GM19025 (cell line): ENCODE results near the gene SARNP.
"Not testable (repeated sequence)": the region's sequence is repeated elsewhere in the genome, so short reads cannot be mapped to it uniquely, and the experiment has no call there.

Source experiments
- ATAC-seq: cut with Tn5 transposase; IDR thresholded peaks from one replicate; pipeline ENCODE4 v1.9.1; 2021; ENCODE audit warnings: mild to moderate bottlenecking, low read depth, moderate library complexity; ENCODE audit not compliant: unreplicated experiment

The SARNP gene

GRCh38 chr12:55797550-55797949 is 20.0 kb downstream of the SARNP start:
- ATAC-seq = no peak

GRCh38 chr12:55797068-55797467 is 20.5 kb downstream of the SARNP start:
- ATAC-seq = no peak

- no peak for ATAC-seq
Measured at GRCh38 chr12:55795950-55796349, 21.6 kb downstream of the SARNP start.

DNA sequence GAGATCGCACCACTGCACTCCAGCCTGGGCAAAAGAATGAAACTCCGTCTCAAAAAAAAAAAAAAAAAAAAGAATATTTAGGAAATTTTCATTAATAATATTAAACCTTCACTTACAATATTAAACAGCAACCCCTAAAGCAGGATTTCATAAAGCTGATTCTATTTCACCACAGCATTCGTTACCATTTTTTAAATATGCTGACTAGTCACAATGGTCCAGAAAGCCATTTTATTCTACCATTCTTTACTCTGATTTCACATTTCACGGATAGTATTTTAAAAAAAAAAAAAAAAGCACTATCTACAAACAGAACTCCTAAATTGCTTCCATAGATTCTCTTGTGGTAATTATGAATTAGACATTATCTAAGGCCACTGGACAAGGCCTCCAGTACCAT is 27.6 kb downstream of the SARNP start:
- no peak for ATAC-seq

GRCh38 chr12:55789171-55789570 is 28.4 kb downstream of the SARNP start:
- no peak for ATAC-seq

- no peak for ATAC-seq
Measured at GRCh38 chr12:55788546-55788945, 29.0 kb downstream of the SARNP start.

DNA sequence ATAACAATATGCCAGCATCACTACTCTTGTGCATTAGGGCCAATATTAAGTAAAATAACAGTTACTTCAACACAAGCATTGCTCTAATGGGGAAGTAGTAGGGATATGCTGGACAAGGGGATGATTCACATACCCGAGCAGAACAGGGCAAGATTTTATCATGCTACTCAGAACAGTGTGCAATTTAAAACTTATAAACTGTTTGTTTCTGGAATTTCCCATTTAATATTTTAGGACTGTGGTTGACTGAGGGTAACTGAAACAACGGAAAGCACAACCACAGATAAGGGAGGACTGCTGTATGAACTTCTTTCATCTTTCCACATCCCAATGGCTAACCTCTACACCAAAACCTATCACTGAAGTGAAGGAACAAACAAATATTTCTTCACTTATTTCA is 36.8 kb downstream of the SARNP start:
- ATAC-seq = no peak

- ATAC-seq = no peak
Measured at GRCh38 chr12:55777856-55778255, 39.7 kb downstream of the SARNP start.

DNA sequence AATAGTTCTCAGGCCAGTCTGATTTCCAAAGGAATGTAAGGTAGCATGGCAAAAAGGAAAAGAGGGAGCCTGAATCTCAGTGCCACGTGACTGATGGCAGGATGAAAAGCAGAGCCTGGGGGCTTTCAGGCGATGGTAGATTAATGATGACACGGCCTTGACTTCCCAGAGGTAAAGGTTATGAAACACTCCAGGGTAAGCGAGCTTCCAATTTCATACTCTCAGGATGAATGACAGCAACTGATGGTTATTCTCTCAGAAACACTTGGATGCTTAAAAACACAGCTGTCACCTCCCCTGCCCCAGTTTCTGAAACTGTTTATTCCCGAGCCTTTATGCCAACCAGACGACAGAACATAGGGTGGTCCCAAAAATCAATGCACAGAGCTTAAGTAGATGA is 45.8 kb downstream of the SARNP start:
- ATAC-seq = no peak

DNA sequence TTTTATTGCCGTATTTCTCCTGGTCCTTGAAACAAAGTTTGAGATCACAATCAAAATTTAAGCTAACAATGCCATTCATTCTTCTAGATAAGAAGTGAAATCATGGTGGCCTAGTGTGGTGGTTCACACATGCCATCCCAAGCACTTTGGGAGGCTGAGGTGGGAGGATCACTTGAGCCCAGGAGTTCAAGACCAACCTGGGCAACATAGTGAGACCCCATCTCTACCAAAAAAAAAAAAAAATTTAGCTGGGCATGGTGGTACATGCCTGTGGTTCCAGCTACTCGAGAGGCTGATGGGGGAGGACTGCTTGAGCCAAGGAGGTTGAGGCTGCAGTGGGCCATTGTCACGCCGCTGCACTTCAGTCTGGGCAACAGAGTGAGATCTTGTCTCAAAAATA is 50.4 kb downstream of the SARNP start:
- ATAC-seq = no peak

- no peak for ATAC-seq
Measured at GRCh38 chr12:55765736-55766290, 51.7 kb downstream of the SARNP start.

GRCh38 chr12:55762646-55763045 is 54.9 kb downstream of the SARNP start:
- no peak for ATAC-seq

- ATAC-seq = no peak
Measured at GRCh38 chr12:55760663-55761062, 56.9 kb downstream of the SARNP start.

GRCh38 chr12:55758575-55758974 is 58.9 kb downstream of the SARNP start:
- not testable (repeated sequence) for ATAC-seq

DNA sequence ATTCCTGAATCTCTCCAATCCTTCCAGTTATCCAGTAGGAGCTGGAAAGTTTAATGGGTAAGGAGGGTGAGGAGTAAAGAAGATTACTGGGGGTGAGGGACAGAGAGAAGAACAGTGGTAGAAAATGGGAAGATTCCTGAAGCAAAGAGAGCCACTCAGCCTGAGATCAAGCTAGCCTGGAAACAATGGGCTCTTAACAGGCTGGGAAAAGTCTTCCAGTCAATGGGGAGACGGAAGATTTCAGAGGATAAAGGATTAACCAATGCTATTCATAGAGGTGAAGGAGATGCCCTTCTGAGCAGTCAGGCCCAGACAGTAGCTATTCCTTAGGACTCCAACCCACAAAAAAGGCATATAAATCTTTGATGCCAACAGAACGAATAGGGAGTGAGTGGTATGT is 59.8 kb downstream of the SARNP start:
- ATAC-seq = no peak

GRCh38 chr12:55755246-55755645 is 62.3 kb downstream of the SARNP start:
- no peak for ATAC-seq

GRCh38 chr12:55748230-55748993 is 69.1 kb downstream of the SARNP start:
- no peak for ATAC-seq

GRCh38 chr12:55746913-55747231 is 70.7 kb downstream of the SARNP start:
- no peak for ATAC-seq

DNA sequence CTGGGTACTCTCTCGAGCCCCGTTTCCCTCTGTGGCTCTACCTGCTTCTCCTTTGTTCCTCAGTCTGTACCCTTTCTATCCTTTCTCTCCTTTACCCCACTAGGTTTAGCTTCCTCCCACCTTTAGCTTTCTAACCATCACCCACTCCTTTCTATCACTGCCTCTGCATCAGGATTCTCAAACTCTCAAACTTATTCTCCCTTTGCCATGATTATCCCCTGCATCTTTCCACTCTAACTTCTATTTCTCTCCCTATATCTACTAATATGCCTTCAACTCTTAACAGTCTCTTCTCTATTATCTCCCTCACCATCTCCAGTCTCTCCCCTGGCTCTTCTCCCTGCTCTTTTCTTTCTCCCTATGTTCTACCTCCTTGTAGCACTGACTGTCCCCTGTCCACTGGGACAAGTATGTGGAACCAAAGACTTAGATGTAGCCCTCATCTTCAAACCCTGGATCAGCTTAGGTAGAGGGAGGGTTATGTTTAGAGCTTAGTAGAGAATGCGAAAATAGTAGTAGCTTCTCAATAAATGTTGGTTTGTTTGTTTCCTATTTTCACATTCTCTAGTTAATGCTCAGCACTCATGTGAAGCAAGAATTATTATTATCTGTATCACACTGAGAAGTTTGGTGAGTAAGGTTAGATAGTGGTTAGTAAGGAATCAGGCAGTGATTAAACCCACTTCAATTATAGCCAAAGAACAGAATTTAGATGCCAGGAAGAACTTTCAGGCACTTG is 71.2 kb downstream of the SARNP start:
- ATAC-seq = no peak

- no peak for ATAC-seq
Measured at GRCh38 chr12:55745361-55746173, 72.0 kb downstream of the SARNP start.
